Activated CD8-positive, alpha-beta memory T cell treated with anti-CD3 and anti-CD28 coated beads, Interleukin-2, amount 50 U/mL, for 24 hours (primary cell): ENCODE data around the gene CUL5.
"Not testable (repeated sequence)": the region's sequence is repeated elsewhere in the genome, so short reads cannot be mapped to it uniquely, and the experiment has no call there.

Experiments used
- DNase-seq: peaks from one replicate; pipeline ENCODE4 v3.0.0-alpha.2; 2020; ENCODE audit errors: extremely low read depth

CUL5 gene

DNA sequence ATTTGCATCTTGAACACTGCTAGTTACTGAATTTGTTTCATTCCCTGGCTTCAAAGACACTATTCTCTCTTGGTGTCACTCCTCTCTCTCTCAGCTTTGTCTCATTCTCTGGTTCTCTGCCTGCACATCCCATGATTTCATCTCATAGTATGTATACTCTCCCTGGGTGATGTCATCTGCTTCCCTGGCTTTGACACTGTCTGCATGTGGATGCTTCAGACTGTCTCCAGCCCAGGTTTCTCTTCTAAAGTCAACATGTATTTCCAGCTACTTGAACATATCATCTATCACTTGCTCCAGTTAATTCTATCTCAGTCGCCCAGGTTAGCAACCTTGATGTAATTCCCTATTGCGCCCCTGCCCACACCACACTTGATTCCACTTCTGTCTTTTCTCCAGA lies 103.4 kb downstream of the CUL5 start:
- DNase-seq = no peak

DNA sequence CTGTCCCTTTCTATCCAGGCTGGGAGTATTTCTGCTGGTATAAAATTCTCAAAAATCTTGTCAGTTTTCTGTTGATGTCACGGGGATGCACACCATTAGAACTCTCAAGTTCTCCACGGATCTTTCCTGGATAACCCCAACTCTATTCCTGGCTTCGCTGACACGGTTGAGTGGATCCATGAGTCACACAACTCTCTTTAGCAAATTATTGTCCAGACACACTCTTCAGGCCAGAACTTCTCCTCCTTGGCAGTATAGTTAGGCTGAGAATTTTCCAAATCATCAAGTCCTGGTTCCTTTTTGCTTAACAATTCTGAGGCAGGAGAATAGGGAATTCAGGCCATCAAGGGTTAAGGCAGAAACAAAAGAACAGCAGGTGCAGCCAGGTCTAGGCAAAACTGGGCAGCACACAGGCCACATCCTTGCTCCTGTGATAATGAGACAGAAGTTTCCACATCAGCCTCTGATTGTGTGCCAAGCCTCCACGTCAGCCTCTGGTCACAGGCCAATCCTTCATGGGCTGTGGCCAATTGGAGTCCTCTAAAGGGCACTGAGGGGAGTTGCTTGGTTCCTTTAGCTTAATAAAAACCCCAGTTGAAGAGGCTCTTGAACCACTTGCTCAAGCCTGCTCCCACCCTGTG lies 106.9 kb downstream of the CUL5 start:
- DNase-seq = no peak

DNA sequence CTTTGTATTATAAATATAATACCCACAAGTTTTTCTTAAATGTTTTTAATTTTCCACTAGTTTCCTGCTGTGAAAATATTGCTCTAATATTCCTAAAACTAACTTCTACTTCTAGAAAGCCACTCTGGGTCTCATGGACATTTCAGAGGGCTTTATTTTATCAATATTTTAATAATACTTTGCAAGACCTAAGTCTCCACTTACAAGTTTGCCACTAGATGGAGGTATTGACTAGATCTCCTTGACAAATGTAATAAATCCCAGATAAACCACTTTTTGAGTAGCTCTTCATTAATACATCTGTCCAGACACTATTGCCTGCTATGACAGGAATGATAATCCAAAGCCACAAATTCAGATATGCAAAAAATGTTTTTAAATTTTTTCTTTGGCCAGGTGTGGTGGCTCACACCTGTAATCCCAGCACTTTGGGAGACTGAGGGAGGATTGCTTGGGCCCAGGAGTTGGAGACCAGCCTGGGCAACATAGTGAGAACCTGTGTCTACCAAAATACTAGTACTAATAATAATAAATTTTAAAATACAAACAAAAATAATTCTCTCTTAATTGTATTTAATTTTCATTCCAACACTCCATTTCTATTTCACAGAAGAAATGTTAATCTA lies 109.2 kb downstream of the CUL5 start:
- DNase-seq = no peak

DNA sequence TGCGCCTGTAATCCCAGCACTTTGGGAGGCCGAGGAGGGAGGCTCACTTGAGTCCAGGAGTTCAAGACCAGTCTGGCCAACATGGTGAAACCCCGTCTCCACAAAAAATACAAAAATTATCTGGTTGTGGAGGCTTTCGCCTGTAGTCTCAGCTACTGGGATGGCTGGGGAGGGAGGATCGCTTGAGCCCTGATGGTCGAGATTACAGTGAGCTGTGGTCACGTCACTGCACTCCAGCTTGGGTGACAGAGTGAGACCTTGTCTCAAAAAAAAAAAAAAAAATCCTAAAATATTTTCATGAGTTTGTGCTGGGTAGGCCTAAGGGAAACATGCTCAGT lies 112.2 kb downstream of the CUL5 start:
- not testable (repeated sequence) for DNase-seq

DNA sequence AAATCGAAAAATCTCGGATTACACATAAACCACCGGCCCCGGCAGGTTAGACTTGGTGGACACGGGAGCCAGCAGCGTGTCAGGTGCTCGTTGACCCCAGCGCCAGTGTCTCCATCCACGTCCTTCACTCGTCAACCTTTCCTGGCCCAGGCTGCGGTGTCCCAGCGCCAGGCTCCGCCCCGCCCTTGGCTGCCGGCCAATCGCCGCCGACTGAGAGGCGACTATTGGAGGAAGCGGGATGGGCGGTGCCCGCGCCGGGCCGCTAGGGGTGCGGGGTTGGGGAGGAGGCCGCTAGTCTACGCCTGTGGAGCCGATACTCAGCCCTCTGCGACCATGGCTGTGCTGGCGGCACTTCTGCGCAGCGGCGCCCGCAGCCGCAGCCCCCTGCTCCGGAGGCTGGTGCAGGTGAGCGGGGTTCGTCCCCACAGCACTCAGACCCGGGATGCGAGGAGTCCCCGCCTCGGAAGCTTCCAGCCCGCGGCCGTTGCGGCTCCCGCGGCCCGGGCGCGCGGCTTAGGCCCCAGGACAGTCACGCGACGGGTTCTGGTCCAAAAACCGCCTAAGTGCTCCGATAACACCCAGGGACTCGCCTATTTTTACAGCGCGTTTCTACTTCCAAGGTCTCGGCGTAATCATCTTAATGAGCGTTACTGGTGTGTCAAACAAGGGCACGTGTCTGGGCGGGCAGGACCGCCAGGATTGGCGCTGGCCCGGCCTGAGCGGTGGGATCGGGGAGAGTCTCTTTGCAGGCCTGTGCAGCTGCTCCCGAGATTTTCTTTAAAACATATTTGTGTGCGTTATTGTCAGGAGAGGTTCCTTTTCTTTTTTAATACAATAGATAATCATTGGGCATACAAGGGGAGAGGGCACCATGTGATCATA lies 112.8 kb downstream of the CUL5 start, which contains the start of gene ACAT1:
ACAT1 (plus strand) TSS at position 294 of the 882 bp plus-strand sequence; CDS start at position 334, 40 bp downstream.
- DNase-seq = peak; percentile 88

DNA sequence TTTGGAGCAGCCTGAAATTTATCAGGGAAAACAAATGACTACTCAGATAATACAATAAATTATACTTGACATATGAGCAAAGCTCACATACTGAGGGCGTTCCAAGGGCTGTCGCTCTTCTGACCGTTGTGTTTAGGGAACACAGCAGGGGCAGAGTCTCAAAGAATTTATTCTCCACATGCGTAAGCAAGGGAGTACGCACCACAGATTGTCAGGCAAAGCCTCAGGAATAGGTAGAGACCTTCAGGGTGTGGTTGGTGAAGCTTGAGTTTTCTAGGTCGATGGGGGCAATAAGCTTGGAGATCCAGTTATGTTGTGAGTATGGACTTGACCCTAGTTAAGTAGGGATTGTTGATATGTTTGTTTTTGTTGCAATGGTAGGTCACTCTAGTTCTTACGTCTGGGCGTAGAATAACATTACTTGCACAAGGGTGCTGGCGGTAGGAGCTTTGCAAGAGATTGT lies 113.5 kb downstream of the CUL5 start:
- DNase-seq = no peak

DNA sequence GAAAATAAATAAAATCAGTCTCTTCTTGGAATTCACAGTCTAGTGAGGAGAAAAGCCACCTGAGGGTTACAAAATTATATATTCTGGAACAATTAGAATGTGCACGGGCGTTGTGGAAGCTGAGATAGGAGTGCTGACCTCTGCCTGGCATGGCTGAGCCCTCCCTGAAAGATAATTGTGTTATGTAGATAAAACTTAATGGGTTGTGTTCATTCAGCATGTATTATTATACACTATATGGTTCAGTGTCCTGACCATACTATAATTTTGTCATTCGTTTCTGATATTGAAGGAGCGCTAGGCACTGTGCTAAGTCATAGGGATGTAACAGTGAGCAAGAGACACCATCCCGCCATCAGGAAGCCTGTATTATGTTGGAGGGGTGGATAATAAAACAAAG lies 116.4 kb downstream of the CUL5 start:
- DNase-seq = no peak

DNA sequence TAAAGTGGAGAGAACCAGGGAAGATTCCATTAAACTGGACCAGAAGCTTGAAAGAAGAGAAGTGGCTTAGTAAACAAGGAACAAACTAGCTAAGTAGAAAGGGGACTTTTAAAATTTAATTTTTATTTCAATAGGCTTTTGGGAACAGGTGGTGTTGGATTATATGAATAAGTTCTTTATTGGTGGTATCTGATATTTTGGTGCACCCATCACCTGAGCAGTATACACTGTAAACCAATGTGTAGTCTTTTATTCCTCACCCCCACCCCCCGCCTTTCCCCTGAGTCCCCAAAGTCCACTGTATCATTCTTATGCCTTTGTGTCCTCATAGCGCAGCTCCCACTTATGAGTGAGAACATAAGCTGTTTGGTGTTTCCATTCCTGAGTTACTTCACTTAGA lies 120.1 kb downstream of the CUL5 start:
- DNase-seq = no peak

DNA sequence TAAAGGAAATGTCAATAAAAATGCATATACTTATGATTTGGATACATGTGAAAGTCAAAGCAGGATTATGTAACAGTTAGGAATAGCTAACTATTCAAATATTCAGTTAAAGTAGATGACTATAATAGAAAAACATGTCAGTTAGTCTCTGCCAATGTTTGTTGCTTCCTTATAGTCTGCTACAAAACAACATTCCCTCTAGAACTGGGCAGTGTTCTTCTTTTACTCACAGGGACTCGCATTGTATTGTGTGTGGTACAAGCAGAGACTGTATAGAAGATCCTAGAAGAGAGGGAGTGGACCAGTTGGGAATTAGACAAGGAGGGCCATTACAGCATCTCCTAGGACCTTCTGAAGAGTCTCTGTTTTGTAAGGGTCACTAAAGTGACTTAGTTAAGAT lies 123.3 kb downstream of the CUL5 start:
- no peak for DNase-seq

DNA sequence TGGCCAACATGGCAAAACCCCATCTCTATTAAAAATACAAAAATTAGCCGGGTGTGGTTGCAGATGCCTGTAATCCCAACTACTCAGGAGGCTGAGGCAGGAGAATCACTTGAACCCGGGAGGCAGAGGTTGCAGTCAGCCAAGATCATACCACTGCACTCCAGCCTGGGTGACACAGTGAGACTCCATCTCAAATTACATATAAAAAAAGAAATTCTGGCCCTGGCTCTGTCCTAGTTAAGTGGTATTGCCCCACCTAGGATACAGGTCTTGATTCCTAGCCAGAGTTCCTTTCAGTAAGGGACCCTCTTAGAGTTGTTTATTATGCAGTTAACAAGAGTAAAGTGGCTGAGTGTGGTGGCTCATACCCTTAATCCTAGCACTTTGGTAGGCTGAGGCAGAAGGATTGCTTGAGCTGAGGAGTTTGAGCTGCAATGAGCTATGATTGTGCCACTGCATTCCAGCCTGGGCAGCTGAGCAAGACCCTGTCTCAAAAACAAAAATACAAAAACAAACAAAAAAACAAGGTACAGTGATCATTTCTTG lies 124.4 kb downstream of the CUL5 start:
- not testable (repeated sequence) for DNase-seq

DNA sequence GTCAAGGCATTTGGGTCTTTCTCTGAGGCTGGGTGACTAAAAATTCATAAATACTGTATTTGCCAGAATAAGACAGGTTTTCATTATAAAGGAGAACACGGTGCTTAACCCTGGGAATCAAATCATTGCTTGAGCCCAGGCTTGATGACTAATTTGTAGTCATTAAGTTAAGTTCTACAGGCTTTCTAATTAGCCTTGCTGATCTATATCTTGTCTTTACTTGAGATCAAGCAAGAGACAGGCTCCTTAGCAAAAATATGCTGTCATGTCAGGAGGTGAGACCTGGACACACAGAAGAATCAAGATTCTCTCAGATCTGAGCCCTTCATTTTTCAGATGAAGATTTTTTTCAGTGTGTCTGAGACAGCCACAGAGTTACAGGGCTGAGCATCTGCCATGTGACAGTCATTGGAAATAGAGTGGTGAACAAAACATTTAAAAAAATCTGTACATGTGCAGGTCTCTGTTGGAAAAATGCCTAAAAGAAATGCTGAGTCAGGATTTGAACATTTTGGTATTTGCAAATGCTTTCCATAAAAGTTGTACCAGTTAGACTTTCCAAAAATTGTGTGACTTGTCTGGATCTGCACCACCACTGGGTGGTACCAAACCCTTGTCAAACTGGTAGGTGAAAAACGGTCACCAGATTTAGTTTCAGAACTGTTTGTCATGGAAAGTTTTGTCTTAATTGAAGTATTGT lies 127.3 kb downstream of the CUL5 start:
- no peak for DNase-seq

DNA sequence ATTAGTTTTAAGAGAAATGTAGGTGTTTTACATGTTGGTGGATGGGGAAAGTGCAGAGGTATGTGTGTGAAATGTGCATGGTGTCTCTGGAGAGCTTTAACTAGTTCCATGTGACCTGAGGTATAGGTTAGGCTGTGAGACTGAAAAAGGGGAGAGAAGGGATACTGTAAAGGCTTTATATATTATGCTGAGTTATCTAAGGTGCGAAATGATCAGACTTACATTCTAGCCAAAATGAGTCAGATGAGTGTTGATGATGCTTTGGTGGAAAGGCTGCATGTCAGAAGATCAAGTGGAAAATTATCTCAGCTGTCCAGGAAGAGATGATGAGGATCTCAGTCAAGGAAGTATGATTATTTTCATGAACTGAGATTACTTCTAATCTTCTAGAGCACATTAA lies 128.5 kb downstream of the CUL5 start:
- no peak for DNase-seq

DNA sequence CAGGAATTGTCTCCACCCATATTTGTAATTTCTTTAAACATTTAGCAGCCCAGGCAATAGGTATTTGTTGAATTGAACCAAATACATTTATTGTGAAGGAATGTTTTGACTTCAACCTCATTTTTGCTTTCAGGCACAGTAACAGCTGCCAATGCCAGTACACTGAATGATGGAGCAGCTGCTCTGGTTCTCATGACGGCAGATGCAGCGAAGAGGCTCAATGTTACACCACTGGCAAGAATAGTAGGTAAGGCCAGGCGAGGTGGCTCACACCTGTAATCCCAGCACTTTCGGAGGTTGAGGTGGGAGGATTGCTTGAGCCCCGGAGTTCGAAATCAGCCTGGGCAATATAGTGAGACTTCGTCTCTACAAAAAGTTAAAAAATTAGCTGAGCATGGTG lies 133.6 kb downstream of the CUL5 start:
- no peak for DNase-seq

DNA sequence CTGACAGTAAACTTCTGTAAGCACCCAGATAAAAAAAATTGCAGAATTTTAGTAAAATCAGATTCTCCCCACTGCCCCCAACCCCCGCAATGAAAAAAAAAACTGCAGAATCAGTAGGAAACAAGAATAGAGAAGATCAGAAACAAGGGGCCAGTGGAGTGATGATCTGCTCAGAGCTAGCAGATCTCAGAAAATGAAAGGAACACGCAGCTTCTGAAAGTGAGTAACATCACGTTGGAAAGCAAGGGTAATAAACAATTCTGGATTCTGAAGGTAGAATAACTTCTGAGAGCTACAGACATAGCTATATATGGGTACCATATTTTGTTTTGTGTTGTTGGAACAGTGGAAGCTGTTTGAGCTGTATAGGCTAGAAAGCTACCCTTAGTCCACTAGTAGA lies 135.9 kb downstream of the CUL5 start:
- DNase-seq = no peak

DNA sequence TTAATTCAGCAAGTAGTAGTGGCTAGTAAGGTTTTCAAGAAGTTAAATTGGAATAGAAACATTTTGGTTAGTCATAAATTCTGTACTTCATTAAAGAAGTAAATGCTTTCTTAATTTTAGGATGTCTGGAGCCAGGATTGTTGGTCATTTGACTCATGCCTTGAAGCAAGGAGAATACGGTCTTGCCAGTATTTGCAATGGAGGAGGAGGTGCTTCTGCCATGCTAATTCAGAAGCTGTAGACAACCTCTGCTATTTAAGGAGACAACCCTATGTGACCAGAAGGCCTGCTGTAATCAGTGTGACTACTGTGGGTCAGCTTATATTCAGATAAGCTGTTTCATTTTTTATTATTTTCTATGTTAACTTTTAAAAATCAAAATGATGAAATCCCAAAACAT lies 138.5 kb downstream of the CUL5 start:
- no peak for DNase-seq

DNA sequence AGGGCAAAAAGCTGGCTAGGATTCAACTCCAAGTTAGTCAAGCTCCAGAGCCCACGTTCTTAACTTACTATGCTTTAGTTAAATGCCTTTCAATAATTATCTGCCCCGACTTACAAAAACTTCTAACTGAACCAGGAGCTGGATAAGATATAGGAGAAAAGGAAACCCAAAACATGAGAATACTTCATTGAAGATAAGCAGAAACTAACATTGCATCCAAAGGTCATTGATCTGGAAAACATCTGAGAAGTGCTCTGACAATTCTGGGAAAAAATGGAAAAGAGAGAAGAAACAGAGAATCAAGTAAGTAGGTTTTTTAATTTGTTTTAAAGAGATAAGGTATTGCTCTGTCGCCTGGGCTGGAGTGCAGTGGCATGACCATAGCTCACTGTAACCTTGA lies 139.9 kb downstream of the CUL5 start:
- no peak for DNase-seq

DNA sequence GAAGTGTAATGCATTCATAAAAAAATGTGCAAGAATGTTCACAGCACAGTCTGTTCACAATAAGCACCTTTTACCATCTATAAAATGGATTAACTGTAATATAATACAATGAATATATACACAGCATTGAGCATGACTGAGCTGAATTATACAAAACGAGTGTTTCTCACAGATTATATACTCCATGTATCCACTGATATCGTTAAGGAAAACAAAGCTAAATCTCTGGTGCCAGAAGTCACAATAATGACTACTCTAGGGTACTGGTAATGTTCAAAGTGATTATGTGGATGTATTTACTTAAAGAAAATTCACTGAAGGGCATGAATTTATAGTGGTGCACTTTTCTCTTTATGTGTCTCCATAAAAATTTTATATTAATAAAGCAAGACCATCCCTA lies 145.9 kb downstream of the CUL5 start:
- DNase-seq = no peak
